CD4-positive, alpha-beta T cell (primary cell): ENCODE measurements around the gene AK9. TPM values are rescaled to one million over a fixed set of nuclear protein-coding genes. Genes with fewer than 3 reads are reported as not detected.
A peak's percentile ranks its signal among the peaks of the same experiment; 100 is the strongest.

ENCODE experiments used
- ATAC-seq: fragments of 200-7000 bp; cut with Tn5 transposase; one replicate; pipeline ENCODE4 v1.10.0; 2022; ENCODE audit warnings: mild to moderate bottlenecking; ENCODE audit not compliant: poor library complexity
- CTCF ChIA-PET: fragments of 350-600 bp; sonication (Branson Sonifier 250); formaldehyde crosslinking; loops from one replicate; lab custom pipeline; 2021; ENCODE audit warnings: antibody characterized with exemption, inconsistent platforms; lab: Charles Lee
- POLR2A ChIA-PET: fragments of 350-600 bp; sonication (Branson Sonifier 250); formaldehyde crosslinking; loops from one replicate; lab custom pipeline; 2021; ENCODE audit warnings: antibody characterized with exemption, inconsistent platforms; lab: Charles Lee
- DNase-seq, 14 experiments: peaks; one replicate each; pipeline ENCODE4 v3.0.0-alpha.2; 2013 to 2020; ENCODE audit warnings: mixed read lengths in 2 of 14
- H3K27ac ChIP-seq, 2 donors: one replicate each; pipeline versions ENCODE4 v1.5.1 to v1.7.0; 2013; ENCODE audit warnings: low read length in 2 of 2, low read depth in 1 of 2, mild to moderate bottlenecking in 1 of 2
- H3K27me3 ChIP-seq, 2 experiments: 1 replicate in 1 of 2; 2 replicates in 1 of 2; pipeline versions ENCODE4 v1.6.1 to v1.7.0; 2013; ENCODE audit warnings: low read length in 2 of 2, control low read depth in 1 of 2, mild to moderate bottlenecking in 1 of 2, moderate library complexity in 1 of 2; ENCODE audit not compliant: insufficient read depth in 2 of 2, control insufficient read depth in 1 of 2
- H3K36me3 ChIP-seq: one replicate; pipeline ENCODE4 v1.6.1; 2013; ENCODE audit warnings: low read length, control low read depth; ENCODE audit not compliant: insufficient read depth
- H3K4me1 ChIP-seq: one replicate; pipeline ENCODE4 v1.6.1; 2013; ENCODE audit warnings: low read length, control low read depth; ENCODE audit not compliant: insufficient read depth
- H3K4me3 ChIP-seq: one replicate; pipeline ENCODE4 v1.5.1; 2013; ENCODE audit warnings: mild to moderate bottlenecking, low read length, moderate library complexity
- H3K9me3 ChIP-seq, 2 experiments: 1 replicate in 1 of 2; 2 replicates in 1 of 2; pipeline versions ENCODE4 v1.6.1 to v1.7.0; 2013; ENCODE audit warnings: low read length in 2 of 2, mild to moderate bottlenecking in 2 of 2, control low read depth in 1 of 2, moderate library complexity in 1 of 2; ENCODE audit not compliant: control insufficient read depth in 1 of 2, insufficient read depth in 1 of 2
- H3K27ac Mint-ChIP-seq: one replicate; pipeline ENCODE4 v1.8.0; 2020; ENCODE audit warnings: mixed read lengths
- H3K27me3 Mint-ChIP-seq: one replicate; pipeline ENCODE4 v1.8.0; 2021; ENCODE audit warnings: mixed read lengths
- H3K36me3 Mint-ChIP-seq: one replicate; pipeline ENCODE4 v1.8.0; 2021; ENCODE audit warnings: low read depth, mixed read lengths
- H3K4me1 Mint-ChIP-seq: one replicate; pipeline ENCODE4 v1.8.0; 2021; ENCODE audit warnings: low read depth, mixed read lengths
- H3K4me3 Mint-ChIP-seq: one replicate; pipeline ENCODE4 v1.8.0; 2020; ENCODE audit warnings: mild to moderate bottlenecking, mixed read lengths
- H3K9me3 Mint-ChIP-seq: one replicate; pipeline ENCODE4 v1.8.0; 2020; ENCODE audit warnings: mixed read lengths
- intact Hi-C, 2 experiments: fragments of 100-400 bp; cut with DNase I in 1 of 2; cut with micrococcal nuclease in 1 of 2; formaldehyde crosslinking; loops; one replicate each; pipeline versions ENCODE4 v1.15.1 to v1.9.0; 2023 to 2025; cut with DNase I, micrococcal nuclease
- total RNA-seq, 174 experiments: library from RNA in 2 of 174; stranded (reverse) in 2 of 174; gene quantifications; one replicate each; pipeline ENCODE4 v1.2.3 and lab custom pipeline; 2021 to 2026
- TF ChIP-seq, protein P1 (sequence below): fragments of 200-600 bp; IDR thresholded peaks from one replicate; pipeline ENCODE4 v1.8.0; 2022; ENCODE audit warnings: antibody characterized with exemption, mild to moderate bottlenecking

Gene AK9
- total RNA-seq, 2 experiments from 2014 or later: 5.3 to 6.6 TPM

DNA sequence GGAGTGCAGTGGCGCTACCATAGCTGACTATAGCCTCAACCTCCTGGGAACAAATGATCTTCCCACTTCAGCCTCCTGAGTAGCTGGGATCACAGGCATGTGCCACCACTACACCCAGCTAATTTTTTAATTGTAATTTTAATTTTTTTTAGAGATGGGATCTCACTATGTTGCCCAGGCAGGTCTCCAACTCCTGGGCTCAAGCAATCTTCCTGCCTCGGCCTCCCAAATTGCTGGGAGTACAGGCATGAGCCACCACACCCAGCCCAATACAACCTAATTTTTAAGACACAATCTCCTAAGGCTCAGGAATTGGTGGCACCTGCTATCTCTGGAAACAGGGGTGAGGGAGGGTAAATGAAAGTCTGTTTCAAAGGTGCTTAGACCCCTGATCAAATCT, 213.8 kb downstream of the AK9 start:
- peaks cover 95% of the 10 kb centered on the region for H3K36me3 Mint-ChIP-seq

DNA sequence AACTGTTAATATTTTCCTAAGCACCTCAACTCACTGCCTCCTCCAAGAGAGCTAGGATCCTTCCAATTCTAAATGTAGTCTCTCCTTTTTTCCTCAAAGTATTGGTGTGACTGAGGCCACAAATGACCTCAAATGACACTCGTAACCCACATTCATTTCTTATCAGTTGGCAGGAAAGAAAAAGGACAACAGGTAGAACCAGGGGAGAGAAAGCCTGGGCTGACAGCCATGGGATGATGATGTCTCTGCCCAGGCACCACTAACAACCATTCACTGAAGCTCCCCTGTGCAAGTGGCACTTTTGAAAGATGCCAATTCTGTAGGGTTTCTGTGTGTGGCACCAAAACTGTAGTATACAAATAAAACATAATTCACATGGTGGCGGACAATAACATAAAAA, 215.4 kb downstream of the AK9 start:
- TF ChIP-seq, protein P1, sequence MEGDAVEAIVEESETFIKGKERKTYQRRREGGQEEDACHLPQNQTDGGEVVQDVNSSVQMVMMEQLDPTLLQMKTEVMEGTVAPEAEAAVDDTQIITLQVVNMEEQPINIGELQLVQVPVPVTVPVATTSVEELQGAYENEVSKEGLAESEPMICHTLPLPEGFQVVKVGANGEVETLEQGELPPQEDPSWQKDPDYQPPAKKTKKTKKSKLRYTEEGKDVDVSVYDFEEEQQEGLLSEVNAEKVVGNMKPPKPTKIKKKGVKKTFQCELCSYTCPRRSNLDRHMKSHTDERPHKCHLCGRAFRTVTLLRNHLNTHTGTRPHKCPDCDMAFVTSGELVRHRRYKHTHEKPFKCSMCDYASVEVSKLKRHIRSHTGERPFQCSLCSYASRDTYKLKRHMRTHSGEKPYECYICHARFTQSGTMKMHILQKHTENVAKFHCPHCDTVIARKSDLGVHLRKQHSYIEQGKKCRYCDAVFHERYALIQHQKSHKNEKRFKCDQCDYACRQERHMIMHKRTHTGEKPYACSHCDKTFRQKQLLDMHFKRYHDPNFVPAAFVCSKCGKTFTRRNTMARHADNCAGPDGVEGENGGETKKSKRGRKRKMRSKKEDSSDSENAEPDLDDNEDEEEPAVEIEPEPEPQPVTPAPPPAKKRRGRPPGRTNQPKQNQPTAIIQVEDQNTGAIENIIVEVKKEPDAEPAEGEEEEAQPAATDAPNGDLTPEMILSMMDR: no peak
- peaks cover 78% of the 10 kb centered on the region for H3K4me1 Mint-ChIP-seq
- peak overlapping the region; percentile 35 for H3K4me3 Mint-ChIP-seq
- H3K9me3 Mint-ChIP-seq: no peaks in the 10 kb centered on the region
- DNase-seq: no peak
- H3K4me1 ChIP-seq: peaks cover 48% of the 10 kb centered on the region
- ATAC-seq: no peak
- POLR2A ChIA-PET: interaction anchor here (2.0 kb wide), 1 partner anchor 17 kb away, joined by 6 read pairs; no protein-coding TSS in a partner anchor
- no peak overlapping the region for H3K4me3 ChIP-seq
- no peak overlapping the region for H3K27ac Mint-ChIP-seq
- no peaks in the 10 kb centered on the region for H3K27me3 ChIP-seq
- H3K36me3 ChIP-seq: peaks cover 82% of the 10 kb centered on the region
- intact Hi-C loops: loop anchor here in 1 of 2 experiments (1.0 kb wide), 1 partner anchor 16 kb away; no protein-coding TSS in a partner anchor
- H3K9me3 ChIP-seq: no peaks in the 10 kb centered on the region
- H3K27ac ChIP-seq: no peak overlapping the region
- peaks cover 96% of the 10 kb centered on the region for H3K36me3 Mint-ChIP-seq
- CTCF ChIA-PET: interaction anchor here (1.3 kb wide), 1 partner anchor 93 kb away, joined by 3 read pairs; the partner anchor contains the start of gene CD164
- H3K27me3 Mint-ChIP-seq: no peaks in the 10 kb centered on the region

More for the DNA sequence above, 213.8 kb downstream of the AK9 start:
- Mint-ChIP-seq H3K9me3 (no peaks in the 10 kb centered on the region), H3K27me3 (no peaks in the 10 kb centered on the region), H3K27ac (peak overlapping the region; percentile 52), H3K4me1 (peaks cover 86% of the 10 kb centered on the region), H3K4me3 (peak overlapping the region; percentile 88)
- Histone ChIP-seq H3K4me1 (peaks cover 63% of the 10 kb centered on the region), H3K36me3 (peaks cover 72% of the 10 kb centered on the region), H3K4me3 (no peak overlapping the region), H3K9me3 (no peaks in the 10 kb centered on the region), H3K27ac (no peak overlapping the region), H3K27me3 (no peaks in the 10 kb centered on the region)
- no peak for ATAC-seq
- DNase-seq: no peak
- TF ChIP-seq, protein P1: no peak
- POLR2A ChIA-PET: interaction anchor here (0.8 to 2.0 kb wide), 2 partner anchors 14 to 19 kb away, joined by 3 to 6 read pairs; no protein-coding TSS in a partner anchor
- CTCF ChIA-PET: interaction anchor here (1.3 kb wide), 1 partner anchor 16 kb away, joined by 3 read pairs; no protein-coding TSS in a partner anchor
- intact Hi-C loops: no loop called here

DNA sequence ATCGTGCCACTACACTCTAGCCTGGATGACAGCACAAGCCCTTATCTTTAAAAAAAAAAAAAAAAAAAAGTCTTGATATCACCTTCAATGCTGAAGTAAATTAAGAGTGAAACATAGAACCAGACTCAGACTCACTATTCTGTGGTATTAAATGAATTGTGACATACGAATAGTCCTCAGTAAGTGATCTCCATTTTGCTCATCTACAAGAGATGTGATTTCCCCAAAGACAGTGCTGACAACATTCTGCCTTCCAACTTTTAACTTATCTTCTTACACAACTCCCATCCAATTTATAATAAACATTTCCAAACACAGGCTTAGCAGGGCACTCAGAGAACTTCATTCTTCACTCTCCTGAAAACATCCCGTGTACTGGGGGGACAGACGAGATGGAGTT, 216.0 kb downstream of the AK9 start:
- Histone ChIP-seq H3K9me3 (no peaks in the 10 kb centered on the region), H3K27me3 (no peaks in the 10 kb centered on the region), H3K27ac (no peak overlapping the region), H3K4me1 (peaks cover 43% of the 10 kb centered on the region), H3K4me3 (no peak overlapping the region), H3K36me3 (peaks cover 84% of the 10 kb centered on the region)
- CTCF ChIA-PET: no interaction called here
- Mint-ChIP-seq H3K4me1 (peaks cover 78% of the 10 kb centered on the region), H3K27ac (no peak overlapping the region), H3K9me3 (no peaks in the 10 kb centered on the region), H3K36me3 (peaks cover 96% of the 10 kb centered on the region), H3K4me3 (no peak overlapping the region), H3K27me3 (no peaks in the 10 kb centered on the region)
- TF ChIP-seq, protein P1: no peak
- POLR2A ChIA-PET: no interaction called here
- intact Hi-C loops: no loop called here
- DNase-seq: no peak
- no peak for ATAC-seq
